Dermis blood vessel endothelial cell (primary cell): Measurements from ENCODE around the gene DOCK1. TPM values are rescaled to one million over a fixed set of nuclear protein-coding genes. Genes with fewer than 3 reads are reported as not detected.

Experiments
- DNase-seq: peaks from one replicate; pipeline ENCODE4 v3.0.0; 2010
- total RNA-seq: library from RNA; depleted of rRNA; stranded (reverse); fragments of >200 nt; gene quantifications from 2 replicates; pipeline ENCODE4 v1.2.3, GENCODE V29; 2014

Gene DOCK1
- total RNA-seq, 1 donor from 2014 or later: 124 TPM

- DNase-seq: no peak
Observed at GRCh38 chr10:127411062-127411461, 505.8 kb downstream of the DOCK1 start.

GRCh38 chr10:127413326-127413725 lies 508.1 kb downstream of the DOCK1 start:
- DNase-seq: no peak

- DNase-seq: no peak
Observed at GRCh38 chr10:127414024-127414423, 508.8 kb downstream of the DOCK1 start.

GRCh38 chr10:127415116-127415515 lies 509.9 kb downstream of the DOCK1 start:
- DNase-seq: no peak

DNA sequence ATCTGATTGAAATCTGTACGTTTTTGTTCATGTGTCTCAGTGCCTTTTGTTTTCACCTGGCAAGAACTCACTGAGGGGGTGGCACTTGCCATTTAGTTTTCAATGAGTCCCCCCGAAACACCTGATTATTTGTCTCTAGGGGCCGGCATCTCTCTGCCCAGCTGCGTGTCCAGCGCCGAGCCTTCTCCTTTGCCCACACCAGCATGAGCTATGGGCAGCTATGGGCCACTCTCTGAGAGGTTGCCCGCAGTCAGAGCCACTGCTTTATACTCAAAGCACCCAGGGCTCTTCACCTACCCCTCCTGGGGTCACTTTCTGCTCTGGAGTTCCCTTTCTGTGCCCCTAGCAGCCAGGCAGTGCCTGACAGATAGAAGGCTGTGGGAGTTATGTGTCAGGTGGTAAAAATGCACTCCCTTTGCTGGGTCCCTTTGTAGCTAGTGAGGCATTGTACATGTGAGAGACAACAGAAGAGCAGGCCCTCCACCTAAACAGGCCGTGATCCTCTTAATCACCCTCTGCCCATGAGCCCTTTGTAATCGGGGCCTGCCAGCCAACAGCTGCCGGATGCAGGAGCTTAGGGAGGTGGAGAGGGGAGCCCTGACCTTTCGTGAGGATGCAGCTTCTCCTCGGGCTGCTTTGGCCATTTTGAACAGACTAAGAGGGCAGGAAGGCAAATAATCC lies 510.8 kb downstream of the DOCK1 start:
- no peak for DNase-seq

DNA sequence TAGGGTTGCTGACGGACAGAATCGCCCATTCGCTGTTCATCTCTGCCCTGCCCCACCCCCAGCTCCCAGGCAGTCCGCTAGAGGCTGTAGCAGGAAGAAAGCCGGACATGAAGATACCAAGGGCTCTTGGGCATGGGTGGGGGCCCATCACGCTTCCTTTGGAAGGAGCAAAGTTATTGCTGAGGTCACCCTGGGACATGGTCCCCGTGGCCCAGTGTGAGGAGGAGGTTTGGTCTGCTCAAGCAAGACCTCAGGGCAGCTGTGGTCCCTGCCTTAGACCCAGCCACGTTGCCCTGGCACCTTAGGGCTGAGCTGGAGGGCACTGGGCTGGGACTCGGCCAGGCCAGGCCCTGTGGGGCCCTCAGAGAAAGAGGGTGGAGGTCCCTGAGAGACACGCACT lies 511.8 kb downstream of the DOCK1 start:
- no peak for DNase-seq

DNA sequence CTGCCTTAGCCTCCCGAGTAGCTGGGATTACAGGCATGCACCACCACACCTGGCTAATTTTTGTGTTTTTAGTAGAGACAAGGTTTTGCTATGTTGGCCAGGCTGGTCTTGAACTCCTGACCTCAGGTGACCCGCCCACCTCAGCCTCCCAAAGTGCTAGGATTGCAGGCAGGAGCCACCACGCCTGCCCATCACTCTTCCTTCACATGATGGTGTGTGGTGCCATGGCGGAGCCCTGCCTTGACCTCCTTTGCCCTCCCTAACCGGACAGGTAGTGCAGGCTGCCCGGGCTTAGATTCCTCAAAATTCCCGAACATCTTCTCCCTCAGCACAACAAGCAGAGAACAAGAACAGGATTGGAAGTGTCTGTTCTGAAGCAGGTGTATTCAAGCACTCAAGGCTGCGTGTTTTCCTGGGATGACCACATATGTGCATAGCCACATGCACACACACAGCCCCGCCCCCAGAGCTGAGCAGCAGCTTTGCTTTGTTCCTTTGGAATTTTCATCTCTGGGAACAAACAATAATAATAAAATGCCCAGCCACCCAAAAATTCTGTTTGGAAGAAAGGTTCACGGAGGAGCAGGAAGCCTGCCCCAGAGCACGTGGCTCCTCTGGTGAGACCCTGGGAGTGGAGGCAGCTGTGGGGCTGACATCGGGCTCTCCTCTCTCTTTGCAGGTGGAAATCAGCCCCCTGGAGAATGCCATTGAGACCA lies 512.6 kb downstream of the DOCK1 start:
- no peak for DNase-seq

- DNase-seq: no peak
Observed at GRCh38 chr10:127418536-127419168, 513.4 kb downstream of the DOCK1 start.

- no peak for DNase-seq
Observed at GRCh38 chr10:127420138-127420684, 515.0 kb downstream of the DOCK1 start.

- no peak for DNase-seq
Observed at GRCh38 chr10:127423218-127423915, 518.1 kb downstream of the DOCK1 start.

DNA sequence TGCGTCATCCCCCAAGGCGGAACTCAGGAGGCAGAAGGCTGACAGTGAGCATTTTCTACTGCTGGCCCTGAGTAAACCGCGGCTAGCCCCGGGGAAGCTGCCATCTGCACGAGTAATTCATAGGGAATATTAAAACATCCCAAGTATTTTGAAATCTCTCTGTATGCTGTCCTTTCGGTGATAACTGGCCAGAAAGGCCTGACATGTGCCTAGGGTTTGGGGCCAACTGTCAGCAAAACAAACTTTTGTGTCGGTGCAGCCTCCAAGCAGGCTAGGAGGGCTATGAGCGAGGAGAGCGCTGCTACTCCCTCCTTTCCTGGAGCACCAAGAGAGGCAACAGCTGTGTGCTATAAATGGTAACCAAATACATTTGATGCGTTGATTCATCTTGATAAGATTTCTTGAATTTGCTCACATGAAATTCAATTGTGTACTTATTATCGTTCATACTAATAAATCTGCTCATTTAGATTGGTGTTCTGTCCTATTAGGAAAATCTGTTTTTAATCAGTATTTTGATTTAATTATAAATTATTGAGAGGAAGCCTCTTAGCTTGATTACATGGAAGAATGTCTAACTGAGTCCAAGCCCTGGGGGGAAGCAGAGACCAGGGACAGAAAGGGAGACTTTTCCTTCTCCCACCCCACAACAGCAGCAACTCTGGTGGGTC lies 519.5 kb downstream of the DOCK1 start:
- no peak for DNase-seq

GRCh38 chr10:127426746-127427145 lies 521.5 kb downstream of the DOCK1 start:
- no peak for DNase-seq

DNA sequence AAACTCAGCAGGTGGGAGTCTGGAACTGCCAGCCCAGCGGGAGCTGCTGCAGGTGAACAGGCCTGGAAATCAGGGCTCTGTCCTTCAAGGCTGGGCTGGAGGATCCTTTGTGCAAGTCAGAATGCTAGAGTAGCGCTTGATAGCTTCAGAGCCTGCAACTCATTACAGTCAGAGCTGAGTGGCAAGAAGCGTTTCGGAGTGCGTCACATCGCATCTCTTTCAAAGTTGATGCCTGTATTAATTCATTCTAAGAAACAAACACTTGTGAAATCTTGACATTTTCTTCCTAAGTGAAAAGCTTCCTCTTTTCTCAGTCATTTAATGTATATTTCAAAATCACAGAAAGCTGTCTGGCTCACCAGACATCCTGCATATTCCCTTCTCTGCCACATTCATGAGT lies 522.7 kb downstream of the DOCK1 start:
- DNase-seq: no peak

GRCh38 chr10:127428385-127428980 lies 523.3 kb downstream of the DOCK1 start:
- no peak for DNase-seq

DNA sequence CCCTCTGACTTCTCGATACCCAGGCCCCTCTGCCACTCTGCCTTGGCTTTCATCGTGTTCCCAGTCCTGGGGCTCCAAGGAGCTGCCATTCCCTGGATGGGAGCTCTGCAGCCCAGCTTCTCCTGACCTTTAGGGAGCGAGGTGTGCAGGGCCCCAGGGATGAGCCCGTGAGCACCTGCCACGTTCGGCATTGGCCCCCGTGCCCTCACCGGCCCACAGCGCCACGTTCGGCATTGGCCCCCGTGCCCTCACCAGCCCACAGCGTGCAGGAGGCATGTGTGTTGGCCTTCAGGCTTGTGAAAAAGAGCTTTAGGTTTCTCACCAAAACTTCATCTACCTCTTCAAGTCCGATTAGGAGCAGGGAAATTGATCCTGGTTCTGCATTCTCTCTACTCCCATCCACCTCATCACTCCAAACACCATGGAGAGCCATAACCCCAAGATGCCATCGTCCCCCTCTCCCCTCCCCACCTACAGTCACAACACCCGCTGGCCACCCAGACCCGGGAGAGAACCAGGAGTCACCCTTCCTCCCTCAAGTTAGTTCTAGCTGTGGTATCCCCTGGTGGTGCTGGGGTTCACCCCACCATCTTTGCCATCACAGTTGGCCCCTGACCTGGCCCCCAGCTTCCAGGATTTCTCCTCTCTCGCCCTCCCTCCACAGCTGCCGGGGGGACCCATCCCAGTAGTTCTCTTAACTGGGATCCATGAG lies 524.5 kb downstream of the DOCK1 start:
- DNase-seq: no peak

- no peak for DNase-seq
Observed at GRCh38 chr10:127431525-127431924, 526.3 kb downstream of the DOCK1 start.

DNA sequence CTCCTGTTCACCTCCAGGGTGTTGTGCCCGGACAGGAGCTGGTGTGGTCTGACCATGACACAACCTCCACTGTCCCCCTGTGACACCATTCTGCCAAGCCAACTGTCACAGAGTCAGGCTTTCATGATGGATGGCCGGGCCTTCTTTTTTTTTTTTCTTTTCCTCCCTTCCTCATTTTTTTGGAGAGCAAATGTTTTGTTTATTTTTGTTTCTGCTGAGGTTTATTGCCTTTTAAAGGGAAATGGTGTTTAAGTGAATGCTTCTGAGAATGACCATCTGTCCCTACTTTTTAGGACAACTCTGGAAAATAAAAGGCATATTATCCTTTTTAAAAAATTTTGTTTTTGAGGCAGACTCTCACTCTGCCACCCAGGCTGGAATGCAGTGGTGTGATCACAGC lies 528.8 kb downstream of the DOCK1 start:
- DNase-seq: no peak

DNA sequence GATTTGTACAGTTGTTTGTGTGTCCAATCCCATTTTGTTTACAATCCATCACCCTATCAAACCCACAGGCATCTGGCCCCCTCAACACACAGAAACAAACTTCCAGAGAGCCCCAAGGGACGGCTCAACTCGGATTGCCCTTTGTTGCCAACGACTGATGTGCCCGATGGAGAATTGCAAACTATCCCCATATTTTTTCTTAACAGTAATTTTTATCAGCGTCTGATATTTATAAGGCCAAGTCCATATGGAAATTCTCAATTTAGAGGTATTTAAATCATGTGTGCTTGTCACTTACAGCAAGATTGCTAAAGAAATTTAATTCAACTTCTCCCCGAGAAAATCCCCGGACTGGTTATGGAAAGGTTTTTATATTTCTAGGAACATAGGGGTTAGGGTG lies 530.0 kb downstream of the DOCK1 start:
- DNase-seq: no peak

DNA sequence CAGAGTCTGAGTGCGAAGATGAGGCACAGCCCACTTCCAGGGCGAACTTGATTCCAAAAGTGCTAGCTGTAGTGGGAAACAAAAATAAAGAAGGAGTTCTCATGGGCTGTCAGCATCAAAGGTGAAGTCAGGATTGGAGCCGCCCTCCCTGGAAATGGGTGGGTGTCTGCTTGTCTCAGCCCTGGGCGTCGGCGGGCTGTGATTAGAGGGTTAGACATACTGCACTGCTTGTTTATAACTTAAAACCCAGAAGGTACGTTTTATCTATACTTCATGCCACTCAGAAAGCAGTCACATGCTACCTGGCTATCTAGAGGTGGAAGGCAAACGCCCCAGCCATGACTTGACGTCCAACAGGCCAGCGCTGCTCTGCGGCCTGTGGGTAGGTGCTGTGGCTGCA lies 535.1 kb downstream of the DOCK1 start:
- no peak for DNase-seq

DNA sequence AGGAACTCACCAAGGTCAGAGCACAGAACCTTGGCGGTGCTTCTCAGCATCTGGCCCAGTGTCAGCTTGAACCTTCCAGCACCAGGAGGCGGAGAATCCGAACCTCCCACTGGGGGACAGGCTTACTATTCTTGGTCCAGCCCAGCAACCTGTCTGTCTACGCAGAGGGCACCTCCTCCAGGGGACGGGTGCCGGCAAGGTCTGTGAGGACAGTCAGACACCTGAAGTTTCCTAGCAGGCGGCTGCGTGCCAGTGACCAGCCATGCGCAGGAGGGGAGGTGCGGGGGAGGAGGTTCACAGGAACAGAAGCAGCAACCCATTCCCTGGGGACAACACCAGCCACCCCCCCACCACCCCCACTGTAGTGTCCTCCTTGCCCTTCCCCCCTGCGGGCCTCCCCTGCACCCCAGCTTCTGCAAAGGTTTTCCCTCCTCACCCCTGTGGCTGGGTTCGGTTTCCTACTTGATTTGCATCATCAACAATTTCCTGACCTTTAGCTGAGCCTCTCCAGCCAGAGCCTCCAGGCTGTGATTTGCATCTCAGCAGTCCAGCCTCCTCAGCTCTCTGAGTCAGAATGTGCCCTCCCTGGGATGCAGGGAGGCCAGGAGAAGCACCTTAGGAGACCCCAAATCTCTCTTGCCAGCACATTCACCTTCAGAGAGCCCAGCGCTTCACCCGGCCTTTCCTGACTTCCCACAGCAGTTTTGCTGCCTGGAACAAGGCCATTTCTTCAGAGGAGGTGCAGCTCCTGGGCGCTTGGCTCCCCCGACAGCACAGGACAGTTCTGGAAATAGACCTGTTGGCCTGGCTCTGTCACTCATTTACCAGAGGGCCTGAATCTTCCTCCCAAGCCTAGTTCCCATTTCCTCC lies 536.4 kb downstream of the DOCK1 start:
- no peak for DNase-seq

DNA sequence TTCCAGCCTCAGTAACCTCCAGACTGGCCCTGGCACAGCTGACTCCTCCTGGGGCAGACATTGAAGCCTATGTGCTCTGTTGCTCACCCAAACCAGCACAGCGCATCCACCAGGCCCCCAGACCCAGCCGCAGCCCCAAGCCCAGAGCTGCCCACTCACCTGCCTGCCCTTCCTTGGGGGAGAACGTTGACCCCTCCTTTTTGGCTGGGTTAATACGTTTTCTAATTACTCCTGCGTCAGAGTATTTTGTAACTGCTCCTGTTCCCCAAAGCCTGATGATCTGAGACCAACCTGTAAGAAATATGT lies 536.9 kb downstream of the DOCK1 start:
- no peak for DNase-seq
